GM23248 (cell line): ENCODE data around the gene SAG. TPM values are rescaled to one million over a fixed set of nuclear protein-coding genes. Genes with fewer than 3 reads are reported as not detected.

Experiments
- DNase-seq: peaks from one replicate; pipeline ENCODE4 v3.0.0-alpha.2; 2015
- H2AFZ ChIP-seq: fragments of 200-600 bp; sonication (generic); 2 replicates; pipeline ENCODE4 v1.6.1; 2016; ENCODE audit warnings: antibody characterized with exemption
- H3F3A ChIP-seq: fragments of 200-600 bp; sonication (generic); 2 replicates; pipeline ENCODE4 v1.6.1; 2016; ENCODE audit warnings: mild to moderate bottlenecking, antibody characterized with exemption, mixed run types; ENCODE audit not compliant: insufficient read depth
- H3K27ac ChIP-seq: fragments of 200-600 bp; sonication (generic); 2 replicates; pipeline ENCODE4 v1.5.1; 2016; ENCODE audit warnings: mild to moderate bottlenecking
- H3K27me3 ChIP-seq: fragments of 200-600 bp; sonication (generic); replicated peaks from 2 replicates; pipeline ENCODE4 v1.6.1; 2016; ENCODE audit warnings: mild to moderate bottlenecking; ENCODE audit not compliant: insufficient read depth
- H3K36me3 ChIP-seq: fragments of 200-600 bp; sonication (generic); 2 replicates; pipeline ENCODE4 v1.6.1; 2016; ENCODE audit warnings: low read depth, mild to moderate bottlenecking
- H3K4me1 ChIP-seq: fragments of 200-600 bp; sonication (generic); 2 replicates; pipeline ENCODE4 v1.6.1; 2016; ENCODE audit warnings: mild to moderate bottlenecking; ENCODE audit not compliant: insufficient read depth
- H3K4me2 ChIP-seq: fragments of 200-600 bp; sonication (generic); one replicate; pipeline ENCODE4 v1.6.1; 2016; ENCODE audit warnings: mild to moderate bottlenecking; ENCODE audit not compliant: unreplicated experiment
- H3K4me3 ChIP-seq: fragments of 200-600 bp; sonication (generic); 2 replicates; pipeline ENCODE4 v1.5.1; 2016; ENCODE audit warnings: mild to moderate bottlenecking
- H3K79me2 ChIP-seq: fragments of 200-600 bp; sonication (generic); 2 replicates; pipeline ENCODE4 v1.6.1; 2016; ENCODE audit warnings: mild to moderate bottlenecking; ENCODE audit not compliant: insufficient read depth
- H3K9ac ChIP-seq: fragments of 200-600 bp; sonication (generic); 2 replicates; pipeline ENCODE4 v1.6.1; 2016; ENCODE audit warnings: mild to moderate bottlenecking
- H3K9me2 ChIP-seq: fragments of 200-600 bp; sonication (generic); 2 replicates; pipeline ENCODE4 v1.6.1; 2016; ENCODE audit warnings: mixed run types, mild to moderate bottlenecking, moderate library complexity; ENCODE audit not compliant: insufficient read depth
- H3K9me3 ChIP-seq: fragments of 200-600 bp; sonication (generic); one replicate; pipeline ENCODE4 v1.6.1; 2017; ENCODE audit warnings: low read depth
- H4K20me1 ChIP-seq: fragments of 200-600 bp; sonication (generic); 2 replicates; pipeline ENCODE4 v1.6.0; 2016; ENCODE audit not compliant: insufficient read depth
- EZH2 ChIP-seq: fragments of 200-600 bp; sonication (generic); IDR thresholded peaks from 2 replicates; pipeline ENCODE4 v1.6.1; 2018; ENCODE audit warnings: antibody characterized with exemption, mild to moderate bottlenecking; ENCODE audit not compliant: insufficient read depth, poor library complexity, severe bottlenecking
- EZH2phosphoT487 ChIP-seq: fragments of 200-600 bp; sonication (generic); IDR thresholded peaks from 2 replicates; pipeline ENCODE4 v1.6.1; 2018; ENCODE audit warnings: antibody characterized with exemption, moderate library complexity, mild to moderate bottlenecking, low read depth; ENCODE audit not compliant: insufficient read depth
- WGBS, 2 experiments: methylation state at CpG; one replicate each; pipeline ENCODE4 v1.1.6; 2015 to 2017; ENCODE audit warnings: low lambda C conversion rate in 2 of 2, low coverage in 1 of 2; ENCODE audit errors: missing lambda C conversion rate in 2 of 2; 5-methylcytosine and 5-hydroxymethylcytosine counted together
- in situ Hi-C: fragments of 300-500 bp; cut with MboI; formaldehyde crosslinking; loops from 2 replicates; pipeline ENCODE4 v1.15.0; 2020
- polyA plus RNA-seq: library from polyadenylated mRNA; unstranded; fragments of >200 nt; fragmentation: Nextera tagmentation; extraction: Ambion mirVana; gene quantifications from 2 replicates; pipeline ENCODE4 v1.2.1, GENCODE V29; 2016
- total RNA-seq: library from RNA; depleted of rRNA; stranded (reverse); fragments of >200 nt; shearing (Covaris generic); gene quantifications from 2 replicates; pipeline ENCODE4 v1.2.3, GENCODE V29; 2014

Gene SAG
- total and polyA plus RNA-seq, 2 experiments from 2014 or later, result not detected

- peak; percentile 95 for DNase-seq
- in situ Hi-C loops, result no loop called here
- Histone ChIP-seq H3K4me3 (0 out of 2 replicates have a peak overlapping the region, but pooled peaks have one; percentile 17), H3K9me3 (no peaks in the 10 kb centered on the region), H2AFZ (no peak overlapping the region), H3K9ac (peak overlapping the region; percentile 43; the same call in 1 of the 2 replicates), H3K27me3 (0 out of 2 replicates have a peak, but pooled peaks cover 3% of the 10 kb centered on the region), H3K4me2 (peak overlapping the region; percentile 43), H3K79me2 (peaks cover 5% of the 10 kb centered on the region), H4K20me1 (no peaks in the 10 kb centered on the region), H3K9me2 (no peaks in the 10 kb centered on the region), H3F3A (peaks cover 10% of the 10 kb centered on the region), H3K4me1 (peaks cover 8% of the 10 kb centered on the region), H3K27ac (peak overlapping the region; percentile 48), H3K36me3 (no peaks in the 10 kb centered on the region)
- WGBS, 2 experiments, result 24 to 27% methylated on average over 8 of the region's 8 CpGs
- TF ChIP-seq EZH2phosphoT487, result no peak
- no peak for TF ChIP-seq EZH2
Measured at GRCh38 chr2:233350708-233351107, 43.1 kb downstream of the SAG start.

- DNase-seq, result peak; percentile 20
- H3K9me2 ChIP-seq, result no peaks in the 10 kb centered on the region
- TF ChIP-seq EZH2 (no peak), EZH2phosphoT487 (no peak)
- no peak overlapping the region for H3K4me3 ChIP-seq
- in situ Hi-C loops, result no loop called here
- peak overlapping the region; percentile 43 for H3K4me2 ChIP-seq
- peaks cover 11% of the 10 kb centered on the region for H3K79me2 ChIP-seq
- H4K20me1 ChIP-seq, result no peaks in the 10 kb centered on the region
- peak overlapping the region; percentile 48 for H3K27ac ChIP-seq
- peaks cover 10% of the 10 kb centered on the region for H3F3A ChIP-seq
- no peak overlapping the region for H2AFZ ChIP-seq
- peaks cover 8% of the 10 kb centered on the region for H3K4me1 ChIP-seq
- H3K9ac ChIP-seq, result peak overlapping the region; percentile 43; the same call in 1 of the 2 replicates
- 0 out of 2 replicates have a peak, but pooled peaks cover 3% of the 10 kb centered on the region for H3K27me3 ChIP-seq
- no peaks in the 10 kb centered on the region for H3K9me3 ChIP-seq
- no peaks in the 10 kb centered on the region for H3K36me3 ChIP-seq
- WGBS, 2 experiments, result 87 to 90% methylated on average over 7 of the region's 7 CpGs
Measured at GRCh38 chr2:233351423-233351822, 43.8 kb downstream of the SAG start.

GRCh38 chr2:233352141-233352842 lies 44.7 kb downstream of the SAG start:
- Histone ChIP-seq H3F3A (peaks cover 10% of the 10 kb centered on the region), H3K36me3 (no peaks in the 10 kb centered on the region), H2AFZ (no peak overlapping the region), H3K4me2 (no peak overlapping the region), H3K4me1 (peaks cover 8% of the 10 kb centered on the region), H3K79me2 (peaks cover 14% of the 10 kb centered on the region), H3K4me3 (no peak overlapping the region), H3K9me3 (no peaks in the 10 kb centered on the region), H3K27ac (no peak overlapping the region), H4K20me1 (no peaks in the 10 kb centered on the region), H3K9ac (no peak overlapping the region), H3K9me2 (no peaks in the 10 kb centered on the region), H3K27me3 (0 out of 2 replicates have a peak, but pooled peaks cover 3% of the 10 kb centered on the region)
- 97 to 99% methylated on average over 25 of the region's 25 CpGs for whole genome bisulfite sequencing, 2 experiments
- DNase-seq, result no peak
- in situ Hi-C loops, result no loop called here
- TF ChIP-seq EZH2phosphoT487 (no peak), EZH2 (no peak)

- no peak for DNase-seq
- Histone ChIP-seq H3K79me2 (peaks cover 14% of the 10 kb centered on the region), H2AFZ (peak overlapping the region; percentile 99), H3K9me2 (no peaks in the 10 kb centered on the region), H3K9ac (no peak overlapping the region), H3K4me2 (no peak overlapping the region), H3K36me3 (no peaks in the 10 kb centered on the region), H3K9me3 (no peaks in the 10 kb centered on the region), H3K27ac (no peak overlapping the region), H3K4me1 (peaks cover 8% of the 10 kb centered on the region), H3K4me3 (no peak overlapping the region), H4K20me1 (no peaks in the 10 kb centered on the region), H3K27me3 (no peaks in the 10 kb centered on the region), H3F3A (peaks cover 10% of the 10 kb centered on the region)
- in situ Hi-C loops, result no loop called here
- 75 to 79% methylated on average over 20 to 22 of the region's 22 CpGs for WGBS, 2 experiments
- TF ChIP-seq EZH2phosphoT487 (no peak), EZH2 (no peak)
Measured at GRCh38 chr2:233353101-233353768, 45.6 kb downstream of the SAG start.
